ENCODE measurements around the gene F7. TPM values are rescaled to one million over a fixed set of nuclear protein-coding genes. Genes with fewer than 3 reads are reported as not detected.

Gene F7
- total RNA-seq, 3 donors from 2014 or later, result 0.15 to 0.48 (median 0.33) TPM

DNA sequence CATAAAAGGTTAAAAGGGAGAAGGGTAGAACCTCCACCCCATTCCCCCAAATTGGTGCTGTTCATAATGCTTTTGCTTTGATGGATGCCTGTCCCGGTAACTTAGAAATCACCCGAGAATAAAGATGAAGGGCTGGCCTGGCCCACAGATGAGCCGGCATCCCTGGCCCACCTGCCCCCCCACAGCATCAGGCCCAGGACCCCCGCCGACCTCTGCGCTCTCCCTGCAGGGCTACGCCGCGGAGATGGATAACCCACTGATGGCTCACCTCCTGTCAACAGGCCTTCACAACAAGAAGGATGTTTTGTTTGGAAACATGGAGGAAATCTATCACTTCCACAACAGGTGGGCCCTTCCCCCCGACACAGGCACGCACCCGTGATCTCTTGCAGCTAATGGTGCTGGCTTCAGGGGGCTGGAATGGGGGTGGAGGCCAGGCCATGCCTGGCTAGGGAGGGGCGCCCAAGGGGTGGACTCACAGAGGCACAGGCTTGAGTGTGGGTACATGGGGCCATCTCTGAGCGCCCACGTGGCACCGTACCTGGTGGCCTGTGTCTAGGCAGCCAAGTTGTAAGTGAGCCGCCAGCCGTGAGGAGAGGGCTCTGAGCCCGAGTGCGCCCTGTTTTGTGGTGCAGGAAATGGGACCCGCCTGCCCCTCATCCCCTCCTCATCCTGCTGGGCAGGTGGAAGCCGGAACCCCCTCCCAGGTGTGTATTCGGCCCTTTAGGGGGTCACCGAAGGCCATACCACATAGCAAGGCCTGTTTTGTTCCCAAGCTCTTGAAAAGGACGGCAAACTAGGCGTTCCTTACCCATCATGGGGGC lies 23.2 kb upstream of the F7 start:
- intact Hi-C loops (cut with DNase I; ENCODE audit: low total_unique reads), result no loop called here
- no peak for DNase-seq (ENCODE audit: low spot score in 2 of 2)
- no peak for TF ChIP-seq POLR2A (IDR thresholded peaks at IDR 0.05)
- TF ChIP-seq CTCF (IDR thresholded peaks at IDR 0.05), result no peak
- TF ChIP-seq POLR2AphosphoS5 (IDR thresholded peaks at IDR 0.05), result no peak
- H3K9me3 ChIP-seq, result no peaks in the 10 kb centered on the region
- H3K27ac ChIP-seq, result no peak overlapping the region
- H3K4me3 ChIP-seq, result no peak overlapping the region
- H3K4me1 ChIP-seq, result no peaks in the 10 kb centered on the region
- no peaks in the 10 kb centered on the region for H3K36me3 ChIP-seq
- H3K27me3 ChIP-seq, result no peaks in the 10 kb centered on the region

DNA sequence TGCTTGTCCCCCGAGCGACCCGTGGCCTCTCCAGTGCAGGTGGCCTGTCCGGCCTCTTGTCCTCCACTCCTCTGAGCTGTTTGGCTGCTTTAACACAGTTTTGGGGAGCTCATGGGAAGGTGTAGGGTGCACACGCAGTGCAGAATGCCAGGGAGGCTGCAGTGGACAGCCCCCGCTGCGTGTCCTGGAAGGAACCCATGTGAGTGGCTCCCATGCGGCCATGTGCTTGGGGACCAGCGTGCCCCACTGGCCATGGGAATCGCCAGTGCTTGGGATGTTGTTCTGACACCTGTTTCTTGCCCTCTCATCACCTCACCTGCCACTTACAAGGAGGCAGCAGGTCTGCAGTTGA lies 22.6 kb upstream of the F7 start:
- H3K9me3 ChIP-seq, result no peaks in the 10 kb centered on the region
- peak overlapping the region; percentile 7 to 21 for H3K27ac ChIP-seq
- no peaks in the 10 kb centered on the region for H3K27me3 ChIP-seq
- H3K4me3 ChIP-seq, result no peak overlapping the region
- intact Hi-C loops (cut with DNase I; ENCODE audit: low total_unique reads), result no loop called here
- no peaks in the 10 kb centered on the region for H3K4me1 ChIP-seq
- peaks cover under 1% of the 10 kb centered on the region for H3K36me3 ChIP-seq
- TF ChIP-seq POLR2A (IDR thresholded peaks at IDR 0.05), result no peak
- no peak for DNase-seq (ENCODE audit: low spot score in 2 of 2)

DNA sequence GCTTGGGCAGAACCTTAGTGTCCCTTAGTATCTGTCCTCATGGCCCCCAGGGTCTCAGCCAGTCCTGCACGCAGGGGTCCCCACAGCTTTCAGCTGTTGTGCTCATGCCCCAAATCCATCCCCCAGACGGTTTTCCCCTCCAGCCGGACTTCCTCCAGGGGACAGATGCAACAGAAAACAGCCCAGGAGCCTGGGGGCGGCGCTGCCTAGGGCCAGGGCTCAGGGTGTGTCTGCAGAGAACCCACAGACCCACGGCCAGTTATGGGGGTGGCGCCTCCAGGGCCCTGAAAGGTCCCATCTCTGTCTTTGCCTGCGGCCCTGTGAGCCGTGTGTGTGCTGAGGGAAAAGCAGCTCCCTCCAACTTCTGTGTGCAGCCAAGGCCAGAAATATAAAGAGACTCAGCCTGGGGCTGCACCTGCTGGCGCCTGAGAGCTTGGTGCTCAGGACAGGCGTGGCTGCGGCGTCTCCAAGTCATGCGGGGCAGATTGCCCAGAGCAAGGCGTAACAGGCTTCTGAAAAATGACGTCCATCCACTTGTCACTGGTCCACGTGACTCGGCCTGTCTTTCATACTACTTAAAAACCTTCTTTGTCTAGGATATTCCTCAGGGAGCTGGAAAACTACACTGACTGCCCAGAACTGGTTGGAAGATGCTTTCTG lies 22.1 kb upstream of the F7 start:
- Histone ChIP-seq H3K36me3 (peaks cover 5% of the 10 kb centered on the region), H3K4me3 (no peak overlapping the region), H3K27ac (peak overlapping the region; percentile 7 to 36), H3K27me3 (no peaks in the 10 kb centered on the region), H3K4me1 (no peaks in the 10 kb centered on the region), H3K9me3 (no peaks in the 10 kb centered on the region)
- peak in 1 of 2 donors; percentile 63 for DNase-seq (ENCODE audit: low spot score in 2 of 2)
- TF ChIP-seq POLR2AphosphoS5 (IDR thresholded peaks at IDR 0.05) (no peak), POLR2A (IDR thresholded peaks at IDR 0.05) (no peak), CTCF (IDR thresholded peaks at IDR 0.05) (no peak)
- intact Hi-C loops (cut with DNase I; ENCODE audit: low total_unique reads), result no loop called here

GRCh38 chr13:113084094-113084942 lies 21.3 kb upstream of the F7 start:
- DNase-seq (ENCODE audit: low spot score in 2 of 2), result no peak
- H3K27ac ChIP-seq, result peak overlapping the region in 1 of 2 donors; percentile 36
- intact Hi-C loops (cut with DNase I; ENCODE audit: low total_unique reads), result no loop called here

More at GRCh38 chr13:113084094-113084942, 21.3 kb upstream of the F7 start:
- Histone ChIP-seq H3K4me1 (no peaks in the 10 kb centered on the region), H3K36me3 (peaks cover 6% of the 10 kb centered on the region), H3K9me3 (no peaks in the 10 kb centered on the region), H3K4me3 (no peak overlapping the region), H3K27me3 (no peaks in the 10 kb centered on the region)
- TF ChIP-seq POLR2AphosphoS5 (IDR thresholded peaks at IDR 0.05) (no peak), POLR2A (IDR thresholded peaks at IDR 0.05) (no peak), CTCF (IDR thresholded peaks at IDR 0.05) (no peak)
